GM19463 (cell line): ENCODE measurements around the gene VWA1.
"Not testable (repeated sequence)": the region's sequence is repeated elsewhere in the genome, so short reads cannot be mapped to it uniquely, and the experiment has no call there.

Source experiments
- ATAC-seq: cut with Tn5 transposase; IDR thresholded peaks from one replicate; pipeline ENCODE4 v1.9.1; 2021; ENCODE audit warnings: mild to moderate bottlenecking, moderate library complexity; ENCODE audit not compliant: unreplicated experiment

The VWA1 gene

DNA sequence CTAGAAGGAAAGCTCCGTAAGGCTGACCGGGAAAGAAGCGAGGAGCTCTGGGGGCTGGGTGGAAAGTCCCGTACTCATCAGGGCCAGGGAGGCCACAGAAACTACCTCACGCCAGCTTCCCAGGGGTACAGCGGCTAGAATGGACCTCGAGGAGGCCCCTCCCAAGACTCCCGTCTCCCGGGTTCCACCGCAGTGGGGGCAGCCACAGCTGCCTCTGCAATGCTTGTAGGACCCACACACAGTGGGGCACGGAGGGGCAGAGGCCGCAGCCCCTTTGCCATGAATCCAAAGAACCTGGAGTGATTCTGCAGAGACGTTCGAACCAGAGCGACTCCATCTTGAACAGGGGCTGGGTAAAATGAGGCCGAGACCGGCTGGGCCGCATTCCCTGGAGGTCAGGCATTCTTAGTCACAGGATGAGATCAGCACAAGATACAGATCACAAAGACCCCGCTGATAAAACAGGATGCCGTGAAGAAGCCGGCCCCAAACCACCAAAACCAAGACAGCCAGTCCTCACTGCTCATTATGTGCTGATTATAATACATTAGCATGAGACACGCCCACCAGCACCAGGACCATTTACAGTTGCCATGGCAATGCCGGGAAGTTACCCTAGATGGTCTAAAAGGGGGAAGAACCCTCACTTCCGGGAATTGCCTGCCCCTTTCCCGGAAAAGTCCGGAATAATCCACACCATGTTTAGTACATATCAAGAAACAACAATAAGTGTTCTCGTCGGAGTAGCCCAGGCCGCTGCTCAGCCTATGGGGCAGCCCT lies 12.8 kb upstream of the VWA1 start:
- no peak for ATAC-seq

DNA sequence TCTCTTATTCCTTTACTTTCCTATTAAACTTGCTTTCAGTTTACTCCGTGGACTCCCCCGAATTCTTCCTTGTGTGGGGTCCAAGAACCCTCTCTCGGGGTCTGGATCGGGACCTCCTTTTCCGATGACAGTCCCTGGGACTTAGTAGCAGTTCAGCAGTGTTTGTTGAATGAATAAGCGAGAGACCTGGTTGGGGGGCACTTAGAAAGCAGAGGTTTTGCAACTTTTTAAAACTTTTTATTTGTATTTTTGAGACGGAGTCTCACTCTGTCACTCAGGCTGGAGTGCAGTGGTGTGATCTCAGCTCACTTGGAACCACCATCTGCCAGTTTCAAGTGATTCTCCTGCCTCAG lies 12.3 kb upstream of the VWA1 start:
- ATAC-seq, result no peak

DNA sequence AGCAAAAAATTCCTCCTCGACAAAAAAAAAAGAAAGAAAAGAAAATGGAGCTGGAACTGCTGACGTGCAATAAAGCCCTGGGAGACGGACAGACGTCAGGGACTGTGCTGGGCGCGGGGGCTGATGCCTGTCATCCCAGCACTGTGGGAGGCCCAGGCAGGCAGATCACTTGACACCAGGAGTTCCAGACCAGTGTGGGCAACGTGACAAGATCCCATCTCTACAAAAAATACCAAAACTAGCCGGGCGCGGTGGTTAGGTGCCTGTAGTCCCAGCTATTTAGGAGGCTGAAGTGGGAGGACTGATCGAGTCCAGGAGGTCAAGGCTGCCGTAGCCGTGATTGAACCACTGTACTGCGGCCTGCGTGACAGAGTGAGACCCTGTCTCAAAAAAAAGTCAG lies 10.8 kb upstream of the VWA1 start:
- no peak for ATAC-seq

DNA sequence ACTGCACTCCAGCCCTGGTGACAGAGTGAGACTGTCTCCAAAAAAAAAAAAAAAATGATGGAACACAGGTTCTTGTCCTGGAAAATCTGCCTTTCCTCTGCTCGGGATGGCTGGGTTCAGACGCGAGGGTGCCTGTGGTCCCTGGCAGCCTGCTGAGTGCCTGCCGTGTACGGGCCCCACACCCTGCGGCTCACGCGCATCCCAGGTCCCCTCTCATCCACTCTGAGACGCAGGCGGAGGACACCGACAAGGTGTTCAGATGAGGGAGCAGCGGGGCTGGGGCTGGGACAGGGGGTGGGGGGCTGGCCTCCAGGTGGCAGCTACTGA lies 10.1 kb upstream of the VWA1 start:
- ATAC-seq, result no peak

DNA sequence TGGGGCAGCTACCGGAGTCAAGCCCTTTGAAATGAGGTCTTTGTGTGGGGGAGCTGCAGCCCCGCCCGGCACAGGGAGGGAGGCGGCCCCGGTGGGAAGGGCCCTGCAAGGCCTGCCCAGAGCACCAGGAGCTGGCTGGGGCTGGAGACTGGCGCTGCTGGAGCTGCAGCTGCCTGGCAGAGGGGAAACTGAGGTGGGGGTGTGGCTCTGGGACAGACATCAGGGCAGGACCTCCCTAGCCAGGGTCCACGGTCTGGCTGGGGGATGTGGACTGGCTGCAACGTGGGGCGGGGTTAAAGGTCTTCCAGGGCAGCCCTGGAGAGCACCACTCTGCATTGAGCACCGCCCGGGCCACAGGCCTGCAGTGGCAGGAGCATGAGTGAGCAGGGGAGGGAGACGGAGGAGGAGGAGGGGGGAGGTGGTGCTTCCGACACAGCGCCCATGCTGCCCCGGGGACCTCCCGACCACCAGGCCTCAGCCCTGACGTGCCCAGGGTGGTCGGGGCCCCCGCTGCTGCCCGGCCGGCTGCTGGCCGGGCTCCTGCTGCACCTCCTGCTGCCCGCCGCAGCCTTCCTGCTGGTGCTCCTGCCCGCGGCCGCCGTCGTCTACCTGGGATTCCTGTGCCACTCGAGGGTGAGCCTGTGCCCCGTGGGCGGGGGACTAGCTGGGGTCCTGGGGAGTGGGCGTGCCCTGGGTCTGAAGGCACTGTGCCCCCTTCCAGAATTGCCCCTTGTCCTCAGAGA lies 9.6 kb upstream of the VWA1 start:
- no peak for ATAC-seq

DNA sequence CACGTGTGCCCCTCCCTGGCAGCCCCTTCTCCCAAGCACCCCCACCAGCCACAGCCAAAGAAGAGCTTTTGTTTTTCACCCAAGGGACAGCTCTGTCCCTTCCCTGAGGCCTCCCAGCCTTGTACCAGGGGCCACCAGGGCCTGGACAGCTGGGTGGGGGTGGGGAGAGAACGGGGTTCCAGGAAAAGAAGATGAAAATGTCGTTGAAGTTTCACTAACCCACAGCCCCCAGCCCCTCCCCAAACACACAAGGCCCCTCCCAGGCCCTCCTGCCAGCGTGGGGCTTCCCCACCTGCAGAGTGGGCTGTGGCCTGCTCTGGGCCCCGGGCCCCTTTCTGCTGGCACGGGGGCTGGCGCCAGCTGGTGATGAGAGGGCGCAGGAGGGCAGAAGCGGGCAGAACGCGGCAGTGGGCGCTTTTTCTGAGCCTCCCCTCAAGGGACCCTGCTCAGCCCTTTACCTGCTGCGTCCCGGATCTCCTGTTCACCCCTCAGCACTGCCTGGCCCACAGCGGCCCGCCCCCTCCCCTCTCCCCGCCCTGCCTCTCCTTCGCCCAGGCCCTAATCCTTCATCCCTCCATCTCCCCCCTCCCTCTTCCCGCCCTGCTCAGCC lies 8.9 kb upstream of the VWA1 start:
- ATAC-seq, result no peak

DNA sequence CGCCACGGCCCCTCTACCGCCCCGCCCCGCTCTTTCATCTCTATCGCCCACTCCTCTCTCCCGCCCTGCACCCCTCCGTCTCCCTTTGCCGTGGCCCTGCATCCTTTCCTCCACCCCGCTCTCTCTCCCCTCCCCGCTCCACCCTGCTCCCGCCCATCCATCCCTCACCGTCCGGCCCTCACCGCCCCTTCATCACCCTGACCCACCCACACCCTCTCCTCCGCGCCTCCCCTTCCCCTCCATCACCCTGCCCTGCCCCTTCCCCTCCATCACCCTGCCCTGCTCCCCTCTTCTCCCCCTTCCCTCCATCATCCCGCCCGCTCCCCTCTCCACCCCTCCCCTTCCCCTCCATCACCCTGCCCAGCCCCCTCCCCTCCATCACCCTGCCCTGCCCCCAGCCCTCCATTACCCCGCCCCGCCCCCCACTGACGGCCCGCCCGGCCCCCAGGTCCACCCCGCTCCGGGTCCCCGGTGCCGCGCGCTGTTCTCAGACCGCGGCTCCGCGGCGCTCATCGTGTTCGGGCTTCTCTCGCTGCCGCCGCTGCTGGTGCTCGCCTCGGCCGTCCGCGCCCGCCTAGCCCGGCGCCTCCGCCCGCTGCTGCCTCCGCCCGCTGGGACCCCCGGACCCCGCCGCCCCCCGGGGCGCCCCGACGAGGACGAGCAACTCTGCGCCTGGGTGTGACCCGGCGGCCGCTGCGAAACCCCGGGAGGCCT lies 8.2 kb upstream of the VWA1 start:
- no peak for ATAC-seq

DNA sequence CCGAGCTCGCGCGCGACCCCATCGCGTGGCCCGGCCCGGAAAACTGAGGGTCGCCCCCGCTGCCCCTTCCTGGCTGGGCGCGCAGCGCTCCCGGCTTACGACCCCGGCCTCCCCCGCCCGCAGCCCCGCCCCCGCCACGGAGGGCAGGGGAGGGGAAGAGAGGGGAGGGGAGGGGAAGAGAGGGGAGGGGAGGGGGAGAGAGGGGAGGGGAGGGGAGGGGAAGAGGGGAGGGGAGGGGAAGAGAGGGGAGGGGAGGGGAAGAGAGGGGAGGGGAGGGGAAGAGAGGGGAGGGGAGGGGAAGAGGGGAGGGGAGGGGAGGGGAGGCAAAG lies 7.7 kb upstream of the VWA1 start:
- no peak for ATAC-seq

DNA sequence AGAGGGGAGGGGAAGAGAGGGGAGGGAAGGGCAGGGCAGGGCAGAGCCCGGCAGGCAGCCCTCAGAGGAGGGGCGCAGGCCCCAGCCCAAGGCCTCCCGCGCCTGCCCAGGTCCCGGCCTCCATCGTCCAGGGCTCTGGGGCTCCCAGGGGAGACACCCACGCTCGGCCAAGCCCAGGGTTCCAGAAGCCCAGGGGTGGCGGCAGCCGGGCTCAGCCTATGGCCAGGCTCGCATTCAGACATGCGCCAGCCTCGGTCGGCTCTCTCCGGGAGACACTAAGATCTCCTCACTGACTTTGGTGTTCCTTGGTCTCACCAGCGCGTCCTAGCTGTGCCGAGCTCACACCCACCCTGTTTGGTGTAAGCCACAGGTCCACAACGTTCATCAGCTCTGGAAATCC lies 7.3 kb upstream of the VWA1 start:
- no peak for ATAC-seq

DNA sequence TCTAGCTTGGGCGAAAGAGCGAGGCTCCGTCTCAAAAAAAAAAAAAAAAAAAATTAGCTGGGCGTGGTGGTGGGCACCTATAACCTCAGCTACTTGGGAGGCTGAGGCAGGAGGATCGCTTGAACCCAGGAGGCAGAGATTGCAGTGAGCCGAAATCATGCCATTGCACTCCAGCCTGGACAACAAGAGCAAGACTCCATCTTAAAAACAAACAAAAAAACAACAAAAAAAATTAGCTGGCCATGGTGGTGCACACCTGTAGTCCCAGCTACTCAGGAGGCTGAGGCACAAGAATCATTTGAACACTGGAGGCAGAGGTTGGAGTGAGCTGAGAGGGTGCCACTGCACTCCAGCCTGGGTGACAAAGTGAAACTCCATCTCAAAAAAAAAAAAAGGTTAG lies 6.5 kb upstream of the VWA1 start:
- ATAC-seq, result not testable (repeated sequence)

DNA sequence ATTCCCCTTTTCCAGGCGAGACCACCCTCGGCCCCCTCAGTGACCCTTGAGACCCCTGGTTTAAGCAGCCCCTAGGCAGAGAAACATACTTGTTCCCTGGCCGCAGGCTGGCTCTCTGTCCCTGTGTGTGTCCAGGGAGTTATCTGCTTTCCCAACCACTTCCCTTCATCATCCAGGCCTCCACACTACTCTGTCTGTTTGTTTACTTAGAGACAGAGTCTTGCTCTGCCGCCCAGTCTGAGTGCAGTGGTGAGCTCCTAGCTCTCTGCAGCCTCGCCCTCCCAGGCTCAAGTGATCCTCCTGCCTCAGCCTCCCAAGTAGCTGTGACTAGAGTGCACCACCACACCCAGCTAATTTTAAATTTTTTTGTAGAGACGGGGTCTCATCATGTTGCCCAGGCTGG lies 5.8 kb upstream of the VWA1 start:
- no peak for ATAC-seq

DNA sequence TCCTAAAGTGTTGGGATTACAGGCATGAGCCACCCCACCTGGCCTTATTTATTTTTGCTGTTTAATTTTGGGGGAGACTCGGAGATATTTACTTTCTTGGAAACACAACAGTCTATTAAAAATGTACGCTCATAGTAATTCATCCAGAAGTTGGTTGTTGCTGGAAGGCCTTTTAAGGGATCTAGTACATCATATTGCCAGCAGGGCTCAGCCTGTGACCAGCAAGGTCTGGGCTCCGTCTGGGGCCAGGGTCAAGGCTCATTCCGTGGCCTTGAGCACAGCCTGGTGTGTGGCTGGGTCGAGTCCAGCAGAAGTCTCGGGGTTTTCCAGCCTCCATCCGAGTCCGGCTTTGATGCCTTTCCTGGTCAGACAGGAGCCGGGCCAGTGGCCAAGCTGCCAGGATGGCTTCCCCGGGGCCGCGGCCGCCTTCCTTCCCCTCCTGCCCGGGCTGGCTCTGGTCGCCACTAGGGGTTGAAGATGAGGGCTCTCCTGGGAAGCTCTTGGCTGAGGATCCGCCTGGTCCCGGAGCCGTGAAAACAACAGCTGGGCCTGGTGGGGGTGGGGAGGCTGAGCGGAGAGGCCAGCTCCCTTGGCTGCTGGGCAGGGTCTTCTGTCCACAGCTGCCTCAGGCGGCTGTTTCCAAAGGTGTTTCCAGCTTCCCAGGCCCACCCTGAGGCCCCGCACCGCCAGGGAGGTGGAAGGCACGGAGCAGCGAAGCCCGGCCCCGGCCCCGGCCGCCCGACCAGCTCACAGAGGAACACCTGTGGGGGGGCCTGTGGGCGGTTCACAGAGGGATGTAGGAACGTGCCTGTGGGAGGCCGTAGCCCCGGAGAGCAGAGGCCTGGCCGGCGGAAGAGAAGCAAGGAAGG lies 5.1 kb upstream of the VWA1 start:
- no peak for ATAC-seq

DNA sequence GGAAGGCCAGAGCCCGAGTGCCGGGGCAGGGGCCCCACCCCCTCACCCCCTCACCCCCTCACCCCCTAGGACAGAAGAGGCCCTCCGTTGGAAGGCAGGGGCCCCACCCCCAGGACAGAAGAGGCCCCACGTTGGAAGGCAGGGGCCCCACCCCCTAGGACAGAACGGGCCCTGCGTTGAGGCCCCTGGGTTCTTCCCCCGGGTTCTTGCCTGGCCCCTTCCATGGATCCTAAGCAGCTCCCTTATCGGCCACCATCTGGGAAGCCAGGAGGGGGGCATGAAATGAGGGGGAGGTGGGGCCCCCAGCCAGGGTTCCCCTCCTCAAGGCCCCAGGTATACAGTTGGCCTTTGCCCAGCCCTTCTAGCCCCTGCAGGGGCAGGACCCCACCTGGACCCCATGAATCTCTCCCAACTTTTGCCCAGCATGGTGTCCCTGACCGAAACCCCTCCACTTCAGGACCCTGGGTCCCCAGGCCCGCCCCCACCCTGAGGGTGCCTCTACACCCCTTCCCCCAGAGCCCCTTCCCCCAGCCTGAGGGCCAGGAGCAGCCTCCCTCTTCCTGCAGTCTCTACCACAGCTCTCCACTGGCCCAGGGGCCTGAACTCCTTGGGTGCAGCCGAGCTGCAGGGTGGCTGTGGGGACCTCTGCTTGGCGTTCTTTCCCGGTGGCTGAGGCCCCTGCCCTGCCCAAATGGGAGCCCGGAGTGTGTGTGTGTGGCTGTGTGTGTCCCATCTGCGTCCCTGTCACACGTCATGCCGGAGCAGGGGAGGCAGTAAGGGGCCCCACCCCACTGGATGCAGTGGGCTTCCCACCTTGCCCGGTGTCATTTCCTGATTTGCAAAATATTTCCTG lies 4.3 kb upstream of the VWA1 start:
- no peak for ATAC-seq

DNA sequence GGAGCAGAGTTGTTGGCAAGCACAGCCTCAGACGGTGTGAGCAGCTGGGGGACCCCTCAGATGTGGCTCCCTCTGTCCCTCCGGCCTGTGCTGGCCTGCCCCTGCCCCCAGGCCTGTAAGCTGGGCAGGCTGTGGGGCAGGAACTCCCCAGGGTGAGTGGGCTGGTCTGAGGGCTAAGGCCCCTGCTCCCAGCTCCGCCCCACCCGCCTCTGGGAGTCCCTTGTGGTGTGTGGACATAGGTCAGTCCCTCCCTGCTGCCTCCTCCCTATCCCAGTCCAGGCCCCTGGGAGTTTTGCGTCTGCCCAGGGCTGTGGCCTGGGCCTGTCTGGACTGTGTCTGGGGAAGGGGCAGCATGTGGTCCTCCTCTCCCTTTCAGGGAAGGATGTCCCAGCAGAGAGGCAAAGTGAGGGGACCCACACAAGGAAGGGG lies 3.6 kb upstream of the VWA1 start:
- no peak for ATAC-seq

DNA sequence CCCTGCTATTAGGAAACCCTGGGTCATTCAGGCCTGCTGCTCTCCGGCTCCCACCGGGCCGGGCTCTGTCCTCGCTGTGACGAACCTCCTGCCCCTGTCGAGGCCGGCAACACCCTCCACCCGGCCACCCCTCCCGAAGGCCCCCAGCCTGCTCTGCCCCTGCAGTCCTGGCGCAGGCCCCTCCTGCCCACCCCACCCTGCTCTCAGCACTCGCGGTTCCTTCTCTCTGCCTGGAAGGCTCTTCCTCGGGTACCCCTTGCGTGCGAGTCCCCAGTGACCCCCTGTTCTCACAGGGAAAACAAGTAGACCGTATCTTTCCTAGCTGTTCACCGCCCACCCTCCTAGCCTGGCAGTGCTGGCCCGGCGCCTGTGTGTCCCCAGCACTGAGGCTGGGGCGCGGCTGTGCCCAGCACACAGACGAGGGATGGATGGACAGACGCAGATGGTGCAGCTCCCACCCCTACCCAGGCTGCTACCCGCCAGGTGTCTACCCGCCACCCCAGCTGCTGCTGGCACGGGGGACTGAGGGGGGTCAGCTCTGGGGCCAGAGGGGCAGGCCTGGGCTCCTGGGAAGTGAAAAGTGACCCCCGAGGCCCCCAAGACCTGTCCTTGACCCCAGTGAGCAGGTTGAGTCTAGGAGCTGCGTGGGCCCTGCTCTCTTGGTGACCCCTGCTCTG lies 3.1 kb upstream of the VWA1 start:
- no peak for ATAC-seq

DNA sequence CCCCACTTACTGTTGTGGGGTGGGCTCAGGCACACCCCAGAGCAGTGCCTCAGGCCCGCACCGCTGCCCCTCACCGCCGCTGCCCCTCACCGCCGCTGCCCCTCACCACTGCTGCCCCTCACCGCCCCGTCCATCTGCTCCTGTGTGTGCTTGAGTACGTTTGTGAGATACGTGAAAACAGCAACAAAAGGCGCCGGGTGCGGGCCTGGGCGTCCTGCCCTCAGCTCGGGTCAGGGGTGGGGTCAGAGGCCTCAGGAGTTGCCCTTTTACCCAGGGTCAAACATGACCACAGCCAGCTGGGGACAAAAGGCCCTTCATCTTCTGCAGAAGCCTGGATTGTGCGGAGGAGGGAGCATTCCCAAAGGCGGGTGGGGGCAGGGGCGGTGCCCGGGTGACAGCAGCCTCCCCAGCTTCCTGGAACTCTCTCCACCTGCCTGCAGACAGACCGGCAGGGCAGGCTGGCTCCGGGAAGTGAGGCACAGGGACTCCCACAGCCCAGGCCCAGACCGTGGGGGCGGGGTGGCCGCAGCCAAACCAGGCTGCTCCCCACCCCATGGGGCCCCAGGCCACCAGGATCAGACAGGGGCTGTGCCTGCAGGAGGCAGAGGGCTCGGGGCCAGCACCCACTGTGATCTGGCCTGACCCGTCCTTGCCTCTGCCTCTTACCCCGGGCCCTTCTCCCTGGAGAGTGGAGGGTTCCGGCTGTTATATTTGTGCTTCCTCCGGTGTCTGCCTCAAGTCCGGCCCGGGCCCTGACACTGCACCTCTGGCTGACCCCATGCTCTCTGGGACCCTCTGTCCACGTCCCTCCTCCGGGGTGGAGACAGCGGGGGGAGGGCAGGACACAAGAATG lies 2.3 kb upstream of the VWA1 start:
- ATAC-seq, result no peak

DNA sequence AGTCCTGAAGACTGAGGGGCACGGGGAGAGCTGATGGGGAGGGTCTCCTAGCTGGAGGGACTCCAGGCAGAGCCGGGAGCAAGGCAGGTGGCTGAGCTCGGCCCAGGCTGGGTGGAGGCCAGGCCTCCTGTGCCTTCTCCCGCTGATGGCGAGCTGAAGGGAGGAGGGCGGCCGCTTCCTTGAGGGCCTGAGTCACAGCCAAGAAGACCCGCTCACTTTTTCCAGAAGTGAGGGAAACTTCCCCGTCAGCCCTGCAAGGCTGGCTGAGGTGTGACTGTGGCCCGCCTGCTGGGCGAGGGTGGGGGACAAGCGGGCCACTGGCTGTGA lies 1.7 kb upstream of the VWA1 start:
- ATAC-seq, result no peak

DNA sequence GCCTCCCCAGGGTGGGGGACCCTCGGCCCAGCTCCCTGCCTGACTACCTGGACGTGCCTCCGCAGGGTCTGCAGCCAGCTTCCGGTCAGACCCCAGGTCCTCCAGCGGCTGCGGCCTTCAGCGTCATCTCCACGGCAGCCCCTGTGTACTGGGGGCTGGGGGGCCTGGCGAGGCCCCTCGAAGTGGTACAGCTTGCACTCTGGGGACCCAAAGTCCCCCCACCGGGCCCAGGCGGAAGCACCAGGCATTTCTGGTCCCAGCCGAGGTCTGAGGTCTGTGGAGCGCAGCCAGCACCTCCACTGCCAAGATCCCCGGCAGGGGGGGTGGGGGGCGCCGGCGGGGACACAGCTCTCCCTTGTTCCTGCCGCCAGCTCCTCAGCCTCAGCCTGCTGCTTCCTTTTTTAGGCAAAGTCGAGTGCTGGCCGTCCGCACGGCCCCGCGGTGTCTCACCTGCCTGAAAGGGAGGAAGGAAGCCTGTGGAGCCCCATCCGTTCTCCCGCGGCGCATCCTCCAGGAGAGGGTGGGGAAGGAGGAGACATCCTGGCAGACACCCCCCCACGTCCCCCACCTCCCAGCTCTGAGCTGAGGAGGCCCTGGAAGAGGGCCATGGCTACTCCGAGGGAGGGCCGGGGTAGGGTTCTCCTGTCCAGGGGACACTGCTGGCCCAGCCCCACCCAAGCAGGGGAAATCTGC lies 1.2 kb upstream of the VWA1 start:
- ATAC-seq, result no peak
